ENCODE results near the gene STAMBP. TPM values are rescaled to one million over a fixed set of nuclear protein-coding genes. Genes with fewer than 3 reads are reported as not detected.

Gene STAMBP
- total RNA-seq, 1 experiment from 2014 or later = 32.2 TPM

GRCh38 chr2:73837847-73838585 is 9.3 kb downstream of the STAMBP start:
- Histone ChIP-seq H3K9me3 (ENCODE audit: low read length) (no peaks in the 10 kb centered on the region), H3K4me3 (ENCODE audit: low read length) (no peak overlapping the region), H3K9me2 (replicated peaks; ENCODE audit: low read length) (no peaks in the 10 kb centered on the region), H3K27me3 (ENCODE audit: low read length) (no peaks in the 10 kb centered on the region), H3K36me3 (ENCODE audit: low read depth, low read length) (peaks cover 7% of the 10 kb centered on the region; the same call in 1 of the 2 replicates), H2AFZ (ENCODE audit: low read length) (no peak overlapping the region), H3K4me1 (ENCODE audit: insufficient read depth, low read length) (peaks cover 18% of the 10 kb centered on the region), H3K4me2 (ENCODE audit: low read length) (no peak overlapping the region), H3K9ac (ENCODE audit: low read length) (no peak overlapping the region), H4K20me1 (ENCODE audit: low read length) (no peaks in the 10 kb centered on the region), H3K27ac (ENCODE audit: low read length) (no peak overlapping the region), H3F3A (ENCODE audit: low read length, unreplicated experiment) (no peaks in the 10 kb centered on the region), H3K79me2 (ENCODE audit: low read length) (no peaks in the 10 kb centered on the region)
- ChIA-PET CTCF (no interaction called here), POLR2A (ENCODE audit: unreplicated experiment) (no interaction called here)
- intact Hi-C loops (cut with micrococcal nuclease) = no loop called here
- ATAC-seq (no peak), DNase-seq (no peak)
- no TSS peak for BruUV-seq (replicated peaks)
- no peak for TF ChIP-seq CTCF (conservative IDR thresholded peaks at IDR 0.05; ENCODE audit: low read depth, low read length)
- TF ChIP-seq EZH2 (IDR thresholded peaks at IDR 0.05; ENCODE audit: low read length, unreplicated experiment) = no peak
- no peak for TF ChIP-seq EZH2phosphoT487 (IDR thresholded peaks at IDR 0.05; ENCODE audit: borderline replicate concordance, low read length)

- peak; percentile 65 for ATAC-seq
- Histone ChIP-seq H3K79me2 (ENCODE audit: low read length) (no peaks in the 10 kb centered on the region), H3K4me1 (ENCODE audit: insufficient read depth, low read length) (peaks cover 16% of the 10 kb centered on the region), H3K9me2 (replicated peaks; ENCODE audit: low read length) (no peaks in the 10 kb centered on the region), H3K9ac (ENCODE audit: low read length) (no peak overlapping the region), H2AFZ (ENCODE audit: low read length) (no peak overlapping the region), H3K4me3 (ENCODE audit: low read length) (no peak overlapping the region), H3K27ac (ENCODE audit: low read length) (no peak overlapping the region), H3K27me3 (ENCODE audit: low read length) (no peaks in the 10 kb centered on the region), H4K20me1 (ENCODE audit: low read length) (no peaks in the 10 kb centered on the region), H3K4me2 (ENCODE audit: low read length) (no peak overlapping the region), H3K9me3 (ENCODE audit: low read length) (no peaks in the 10 kb centered on the region), H3F3A (ENCODE audit: low read length, unreplicated experiment) (no peaks in the 10 kb centered on the region), H3K36me3 (ENCODE audit: low read depth, low read length) (0 out of 2 replicates have a peak, but pooled peaks cover 8% of the 10 kb centered on the region)
- ChIA-PET POLR2A (ENCODE audit: unreplicated experiment) (interaction anchor here (0.5 kb wide), 1 partner anchor 276 kb away, joined by 5 read pairs; no protein-coding TSS in a partner anchor), CTCF (interaction anchor here (1.0 to 1.5 kb wide), 2 partner anchors 10 to 12 kb away, joined by 3 to 6 read pairs; partner anchors contain the start of gene STAMBP)
- no TSS peak for BruUV-seq (replicated peaks)
- TF ChIP-seq EZH2 (IDR thresholded peaks at IDR 0.05; ENCODE audit: low read length, unreplicated experiment) (no peak), CTCF (conservative IDR thresholded peaks at IDR 0.05; ENCODE audit: low read depth, low read length) (no peak), EZH2phosphoT487 (IDR thresholded peaks at IDR 0.05; ENCODE audit: borderline replicate concordance, low read length) (no peak)
- intact Hi-C loops (cut with micrococcal nuclease) = no loop called here
- DNase-seq = peak; percentile 17
These were observed 10.3 kb downstream of the STAMBP start for GRCh38 chr2:73838889-73839534.

Data from PC-3 (cell line).